Measurements from ENCODE around the gene RIPOR2.

The RIPOR2 gene

DNA sequence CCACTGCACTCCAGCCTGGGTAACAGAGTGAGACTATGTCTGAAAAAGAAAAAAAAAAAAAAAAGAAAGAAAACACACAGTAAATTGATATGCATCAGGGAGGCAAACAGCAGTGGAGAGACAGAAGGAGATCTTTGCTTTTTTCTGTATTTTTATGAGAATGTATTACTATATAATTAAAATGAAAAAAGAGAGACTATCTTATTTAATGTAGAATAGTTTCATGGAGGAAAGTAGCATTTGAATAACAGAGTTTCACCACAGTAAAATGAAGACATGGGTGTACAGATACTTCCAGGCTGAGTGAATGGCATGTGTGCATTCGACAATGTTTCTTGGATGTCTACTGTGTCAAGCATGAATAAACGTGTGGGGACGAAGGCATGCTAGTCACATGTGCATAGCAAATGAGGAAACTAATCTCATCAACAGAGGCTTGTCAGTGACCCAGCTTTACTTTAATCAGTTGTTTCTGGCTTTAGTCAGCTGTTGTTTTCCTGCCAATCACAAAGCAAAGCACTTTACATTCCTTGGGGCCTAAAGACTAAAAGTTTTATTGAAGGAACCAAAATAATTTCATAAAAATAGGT lies 81.6 kb downstream of the RIPOR2 start:
- H3K27me3 Mint-ChIP-seq, result no peaks in the 10 kb centered on the region
- H3K9me3 Mint-ChIP-seq, result no peaks in the 10 kb centered on the region
- peak overlapping the region; percentile 60 for H3K27ac Mint-ChIP-seq
- H3K4me1 Mint-ChIP-seq (ENCODE audit: low read depth), result peaks cover 42% of the 10 kb centered on the region
- H3K4me3 Mint-ChIP-seq, result no peak overlapping the region
- H3K36me3 Mint-ChIP-seq (ENCODE audit: low read depth), result peaks cover 50% of the 10 kb centered on the region

DNA sequence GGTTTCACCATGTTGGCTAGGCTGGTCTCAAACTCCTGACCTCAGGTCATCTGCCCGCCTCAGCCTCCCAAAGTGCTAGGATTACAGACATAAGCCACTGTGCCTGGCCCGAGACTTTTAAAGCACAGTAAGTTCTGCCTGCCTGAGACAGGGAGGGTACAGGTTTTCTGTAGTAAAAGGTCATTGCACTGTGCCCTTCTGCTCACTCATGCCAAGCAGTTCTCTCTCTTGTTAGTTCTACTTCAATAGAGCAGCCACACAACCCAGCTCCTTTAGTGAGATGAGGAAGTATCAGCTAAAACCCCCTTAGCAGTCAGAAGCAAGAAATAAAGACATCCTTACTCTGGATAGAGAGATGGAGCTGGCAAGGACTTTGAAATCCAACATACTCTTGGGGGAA lies 84.7 kb downstream of the RIPOR2 start:
- Mint-ChIP-seq H3K9me3 (no peaks in the 10 kb centered on the region), H3K4me3 (no peak overlapping the region), H3K4me1 (ENCODE audit: low read depth) (peaks cover 11% of the 10 kb centered on the region), H3K27me3 (no peaks in the 10 kb centered on the region), H3K27ac (peak overlapping the region; percentile 27), H3K36me3 (ENCODE audit: low read depth) (peaks cover 50% of the 10 kb centered on the region)

DNA sequence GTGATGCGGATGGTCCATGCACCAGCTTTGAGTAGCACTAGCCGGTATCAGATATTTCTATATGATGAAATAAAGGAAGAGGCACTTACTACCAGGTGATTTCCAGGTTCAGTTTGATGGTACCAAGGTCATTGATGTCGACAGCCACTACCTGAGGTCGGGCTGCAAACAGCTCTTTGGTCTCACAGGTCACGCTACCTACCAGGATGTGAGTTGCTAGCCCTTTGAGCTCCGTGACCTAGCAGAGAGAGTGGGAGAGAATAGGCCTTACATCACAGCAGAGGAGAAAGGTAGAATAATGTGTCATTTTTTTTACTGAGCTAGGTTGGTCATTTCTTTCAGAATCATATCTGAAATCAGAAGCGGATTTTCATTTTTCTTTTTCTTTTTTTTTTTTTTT lies 86.0 kb downstream of the RIPOR2 start:
- H3K27ac Mint-ChIP-seq, result peak overlapping the region; percentile 60
- peaks cover 62% of the 10 kb centered on the region for H3K36me3 Mint-ChIP-seq (ENCODE audit: low read depth)
- peaks cover 12% of the 10 kb centered on the region for H3K4me1 Mint-ChIP-seq (ENCODE audit: low read depth)
- H3K4me3 Mint-ChIP-seq, result no peak overlapping the region
- H3K27me3 Mint-ChIP-seq, result no peaks in the 10 kb centered on the region
- H3K9me3 Mint-ChIP-seq, result no peaks in the 10 kb centered on the region

DNA sequence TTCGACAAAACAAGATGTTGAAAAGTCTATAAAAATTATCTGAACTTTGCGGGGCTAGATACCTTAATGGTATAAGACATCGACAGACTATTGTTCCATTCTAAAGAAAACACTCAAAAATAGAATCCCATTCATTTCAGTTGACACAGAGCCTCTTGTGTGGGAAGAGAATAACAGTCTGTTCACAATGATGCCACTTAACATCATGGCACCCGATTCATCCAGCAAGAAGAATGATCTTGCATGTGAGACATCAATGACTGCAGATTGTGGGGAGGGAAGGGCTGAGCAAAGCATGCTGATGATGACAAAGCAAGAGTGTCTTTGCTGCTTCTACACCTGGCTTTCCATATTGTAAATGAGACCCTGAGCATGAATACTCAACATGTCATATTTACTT lies 87.3 kb downstream of the RIPOR2 start:
- H3K9me3 Mint-ChIP-seq, result no peaks in the 10 kb centered on the region
- no peak overlapping the region for H3K4me3 Mint-ChIP-seq
- peaks cover 65% of the 10 kb centered on the region for H3K36me3 Mint-ChIP-seq (ENCODE audit: low read depth)
- no peaks in the 10 kb centered on the region for H3K27me3 Mint-ChIP-seq
- no peak overlapping the region for H3K27ac Mint-ChIP-seq
- peaks cover 20% of the 10 kb centered on the region for H3K4me1 Mint-ChIP-seq (ENCODE audit: low read depth)

DNA sequence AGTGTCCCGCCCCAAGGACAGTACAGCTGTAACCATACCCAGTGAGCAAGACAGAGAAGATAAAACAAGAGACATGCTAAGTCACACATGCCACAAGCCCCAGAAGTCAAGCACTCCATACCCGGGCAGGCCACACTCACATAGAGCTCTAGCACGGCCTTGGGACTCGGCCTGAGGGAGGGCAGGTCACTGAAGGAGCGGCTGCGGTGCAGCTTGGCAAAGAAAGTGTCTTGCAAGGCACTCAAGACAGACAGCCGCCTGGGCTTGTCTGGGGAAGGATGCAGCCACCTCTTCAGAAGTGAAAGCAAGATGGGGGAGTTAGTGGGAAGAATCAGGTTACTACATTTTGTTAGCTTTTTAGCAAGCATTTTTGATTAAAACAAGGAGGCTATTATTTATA lies 88.4 kb downstream of the RIPOR2 start:
- Mint-ChIP-seq H3K27ac (peak overlapping the region; percentile 12), H3K4me1 (ENCODE audit: low read depth) (peaks cover 31% of the 10 kb centered on the region), H3K36me3 (ENCODE audit: low read depth) (peaks cover 66% of the 10 kb centered on the region), H3K9me3 (no peaks in the 10 kb centered on the region), H3K4me3 (no peak overlapping the region), H3K27me3 (no peaks in the 10 kb centered on the region)

DNA sequence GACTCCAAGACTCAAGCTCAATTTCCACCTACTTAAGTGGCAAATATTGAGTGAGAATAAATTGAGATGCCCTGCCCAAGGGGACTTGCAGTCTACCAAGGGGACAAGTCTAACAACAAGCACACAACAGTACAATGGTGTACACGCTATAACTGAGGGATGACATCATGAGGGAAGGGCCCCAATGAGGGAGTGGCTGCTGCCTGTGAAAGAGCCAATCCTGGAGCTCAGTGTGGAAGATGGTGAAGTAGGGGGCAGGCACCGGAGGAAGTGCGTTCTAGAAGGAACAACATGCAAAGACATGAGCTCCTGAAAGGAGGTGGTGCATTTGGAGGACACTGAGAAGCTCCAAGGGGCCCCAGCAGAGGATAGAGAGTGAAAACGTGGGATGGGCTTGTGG lies 90.2 kb downstream of the RIPOR2 start:
- Mint-ChIP-seq H3K27ac (peak overlapping the region; percentile 78), H3K9me3 (no peaks in the 10 kb centered on the region), H3K4me3 (no peak overlapping the region), H3K27me3 (no peaks in the 10 kb centered on the region), H3K36me3 (ENCODE audit: low read depth) (peaks cover 74% of the 10 kb centered on the region), H3K4me1 (ENCODE audit: low read depth) (peaks cover 40% of the 10 kb centered on the region)

DNA sequence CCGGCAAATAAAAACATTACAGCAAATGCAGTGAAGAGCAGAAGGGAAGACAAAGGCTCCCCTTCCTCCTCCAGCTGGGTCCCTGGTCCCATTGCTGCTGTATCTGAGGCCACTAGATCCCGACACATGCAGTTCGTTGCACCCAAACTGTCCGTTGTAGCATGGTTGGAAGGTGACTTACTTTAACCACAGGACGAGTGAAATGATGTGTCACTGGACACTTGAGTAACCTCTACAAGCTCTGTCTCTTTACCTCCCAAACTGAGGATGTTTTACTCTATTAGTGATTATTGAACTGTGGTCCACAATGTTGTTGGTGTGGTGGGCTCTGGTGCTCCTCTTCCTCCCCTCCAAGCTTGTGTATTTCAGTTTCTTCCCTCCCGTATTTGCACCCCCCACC lies 90.9 kb downstream of the RIPOR2 start:
- peaks cover 69% of the 10 kb centered on the region for H3K36me3 Mint-ChIP-seq (ENCODE audit: low read depth)
- no peaks in the 10 kb centered on the region for H3K9me3 Mint-ChIP-seq
- no peaks in the 10 kb centered on the region for H3K27me3 Mint-ChIP-seq
- H3K4me3 Mint-ChIP-seq, result no peak overlapping the region
- H3K4me1 Mint-ChIP-seq (ENCODE audit: low read depth), result peaks cover 45% of the 10 kb centered on the region
- H3K27ac Mint-ChIP-seq, result peak overlapping the region; percentile 78

DNA sequence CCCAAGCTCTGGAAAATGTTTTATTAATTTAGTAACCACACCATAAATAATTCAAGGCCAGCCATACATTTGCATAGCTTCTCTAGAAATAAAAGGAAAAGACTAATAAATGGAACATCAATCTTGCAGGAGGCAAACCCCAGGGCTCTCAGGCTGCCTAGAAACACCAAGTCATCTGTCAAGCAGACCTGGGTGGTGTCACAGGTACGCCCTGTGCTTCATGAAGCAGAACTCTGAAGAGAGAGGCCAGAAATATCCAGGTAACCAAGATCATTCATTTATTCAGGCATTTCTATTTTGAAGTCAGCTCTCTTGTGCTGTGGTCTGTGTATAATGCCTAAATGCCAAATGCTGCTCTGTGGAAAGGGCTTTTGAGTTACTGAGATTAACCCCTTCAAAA lies 91.7 kb downstream of the RIPOR2 start:
- Mint-ChIP-seq H3K9me3 (no peaks in the 10 kb centered on the region), H3K27me3 (no peaks in the 10 kb centered on the region), H3K4me3 (no peak overlapping the region), H3K27ac (peak overlapping the region; percentile 32), H3K4me1 (ENCODE audit: low read depth) (peaks cover 50% of the 10 kb centered on the region), H3K36me3 (ENCODE audit: low read depth) (peaks cover 69% of the 10 kb centered on the region)

DNA sequence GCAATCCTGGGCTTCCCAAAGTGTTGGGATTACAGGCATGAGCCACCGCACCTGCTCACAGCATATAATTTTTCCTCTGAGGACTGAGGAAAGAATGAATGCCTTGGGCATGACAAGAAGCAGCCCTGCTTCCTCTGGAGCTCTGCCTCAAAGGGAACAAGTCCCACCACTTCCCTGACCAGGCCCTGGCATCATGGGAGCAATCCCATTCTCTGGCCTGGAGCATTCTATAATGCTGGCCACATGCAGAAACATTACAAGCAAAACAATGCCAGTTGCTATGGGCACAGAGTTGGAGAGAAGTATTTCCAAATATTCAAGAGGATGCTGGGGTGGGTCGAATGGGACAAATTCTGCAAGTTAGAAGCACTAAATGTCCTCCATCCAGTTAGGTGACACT lies 95.6 kb downstream of the RIPOR2 start:
- peaks cover 66% of the 10 kb centered on the region for H3K36me3 Mint-ChIP-seq (ENCODE audit: low read depth)
- H3K27ac Mint-ChIP-seq, result peak overlapping the region; percentile 24
- no peaks in the 10 kb centered on the region for H3K9me3 Mint-ChIP-seq
- no peak overlapping the region for H3K4me3 Mint-ChIP-seq
- no peaks in the 10 kb centered on the region for H3K27me3 Mint-ChIP-seq
- peaks cover 63% of the 10 kb centered on the region for H3K4me1 Mint-ChIP-seq (ENCODE audit: low read depth)

DNA sequence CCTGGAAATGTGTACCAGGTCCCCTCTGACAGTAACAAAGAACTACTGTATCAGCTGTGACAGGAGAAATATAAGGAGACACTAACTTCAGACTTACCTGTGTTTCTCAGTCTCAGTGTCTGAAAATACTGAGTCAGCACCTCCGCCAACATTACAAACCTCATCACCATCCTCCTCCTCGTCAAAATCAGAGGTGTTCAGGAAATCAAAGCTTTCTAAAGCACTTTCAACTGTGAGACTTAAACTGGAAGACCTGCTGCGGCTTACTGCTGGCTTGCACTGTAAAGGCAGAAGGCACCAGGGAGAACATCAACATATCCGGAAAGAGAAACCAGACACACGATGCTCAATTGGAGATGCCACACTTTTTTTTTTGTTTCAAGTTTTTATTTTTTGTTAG lies 96.8 kb downstream of the RIPOR2 start:
- peaks cover 73% of the 10 kb centered on the region for H3K36me3 Mint-ChIP-seq (ENCODE audit: low read depth)
- H3K27me3 Mint-ChIP-seq, result no peaks in the 10 kb centered on the region
- peak overlapping the region; percentile 60 for H3K27ac Mint-ChIP-seq
- peak overlapping the region; percentile 49 for H3K4me3 Mint-ChIP-seq
- H3K9me3 Mint-ChIP-seq, result peaks cover 5% of the 10 kb centered on the region
- H3K4me1 Mint-ChIP-seq (ENCODE audit: low read depth), result peaks cover 69% of the 10 kb centered on the region

DNA sequence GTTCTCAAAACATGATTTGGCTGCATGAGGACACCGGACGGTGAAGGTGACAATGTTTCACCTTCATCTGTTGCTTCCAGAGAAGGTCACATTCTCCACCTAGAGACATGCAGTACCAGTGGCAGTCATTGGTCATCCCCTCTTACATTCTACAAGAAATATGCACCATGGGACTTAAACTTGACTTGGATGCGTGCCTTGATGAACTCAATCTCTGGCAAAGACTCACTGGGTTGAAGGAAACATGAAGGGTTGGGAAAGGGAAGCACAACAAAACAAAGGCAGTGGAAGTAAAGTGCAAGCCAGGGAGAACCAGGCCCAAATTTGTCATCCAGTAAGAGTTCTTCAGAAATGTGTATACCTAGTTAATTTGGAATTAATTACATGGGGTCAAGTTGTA lies 97.7 kb downstream of the RIPOR2 start:
- Mint-ChIP-seq H3K4me3 (no peak overlapping the region), H3K9me3 (peaks cover 5% of the 10 kb centered on the region), H3K36me3 (ENCODE audit: low read depth) (peaks cover 74% of the 10 kb centered on the region), H3K27ac (peak overlapping the region; percentile 59), H3K27me3 (no peaks in the 10 kb centered on the region), H3K4me1 (ENCODE audit: low read depth) (peaks cover 66% of the 10 kb centered on the region)

DNA sequence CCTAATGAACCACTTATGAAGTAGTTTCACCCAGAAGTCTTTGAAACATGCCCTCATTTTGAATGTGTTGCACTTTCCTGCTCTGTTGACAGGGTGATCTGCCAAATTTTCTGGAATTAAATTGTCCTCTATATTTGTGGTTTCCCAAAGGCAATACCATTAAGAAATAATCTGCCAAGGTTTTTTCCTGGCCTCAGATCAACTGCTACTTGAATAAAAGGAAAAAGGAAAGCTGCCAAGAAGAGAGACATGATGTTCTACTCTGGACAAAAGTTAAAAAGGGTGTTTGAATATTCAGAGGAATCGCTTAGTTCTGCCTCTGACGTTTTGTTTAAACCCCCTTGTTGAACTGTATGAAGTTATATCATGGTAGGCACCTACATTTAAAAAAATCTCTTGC lies 99.7 kb downstream of the RIPOR2 start:
- H3K9me3 Mint-ChIP-seq, result peaks cover 5% of the 10 kb centered on the region
- no peak overlapping the region for H3K27ac Mint-ChIP-seq
- no peaks in the 10 kb centered on the region for H3K27me3 Mint-ChIP-seq
- H3K4me1 Mint-ChIP-seq (ENCODE audit: low read depth), result peaks cover 69% of the 10 kb centered on the region
- peaks cover 73% of the 10 kb centered on the region for H3K36me3 Mint-ChIP-seq (ENCODE audit: low read depth)
- H3K4me3 Mint-ChIP-seq, result no peak overlapping the region

DNA sequence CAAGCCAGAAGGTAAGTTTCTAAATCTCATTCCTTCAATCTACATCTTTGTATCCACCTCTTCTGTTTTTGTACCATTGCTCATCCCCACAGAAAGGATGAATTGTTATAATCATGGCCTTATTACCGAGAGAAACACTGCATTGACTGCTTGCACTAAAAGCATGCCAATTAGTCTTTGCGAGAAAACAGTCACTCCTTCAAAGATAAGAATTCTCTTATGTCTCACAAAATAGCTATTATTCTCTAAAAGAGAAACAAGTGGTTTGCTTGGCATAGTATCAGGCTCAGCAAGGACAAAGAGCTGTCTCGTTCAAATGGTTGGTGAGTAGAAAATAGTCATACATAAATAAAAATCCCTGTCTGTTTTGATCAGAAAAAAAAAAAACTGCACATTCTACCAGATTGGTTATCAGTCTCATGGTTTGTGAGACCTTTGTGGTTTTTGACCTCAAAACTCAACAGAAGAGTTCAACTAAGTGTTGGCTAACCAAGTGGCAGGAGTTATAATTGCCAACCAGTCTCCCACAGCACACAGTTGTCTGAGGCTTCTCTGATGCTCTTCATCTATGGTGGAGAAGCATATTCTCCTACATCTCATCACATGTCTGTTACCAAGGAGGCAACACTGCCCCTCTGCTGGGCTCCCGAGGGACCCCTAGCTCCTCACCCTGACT lies 101.9 kb downstream of the RIPOR2 start:
- Mint-ChIP-seq H3K36me3 (ENCODE audit: low read depth) (peaks cover 66% of the 10 kb centered on the region), H3K27me3 (no peaks in the 10 kb centered on the region), H3K9me3 (peaks cover 5% of the 10 kb centered on the region), H3K4me3 (no peak overlapping the region), H3K27ac (peak overlapping the region; percentile 38), H3K4me1 (ENCODE audit: low read depth) (peaks cover 51% of the 10 kb centered on the region)

DNA sequence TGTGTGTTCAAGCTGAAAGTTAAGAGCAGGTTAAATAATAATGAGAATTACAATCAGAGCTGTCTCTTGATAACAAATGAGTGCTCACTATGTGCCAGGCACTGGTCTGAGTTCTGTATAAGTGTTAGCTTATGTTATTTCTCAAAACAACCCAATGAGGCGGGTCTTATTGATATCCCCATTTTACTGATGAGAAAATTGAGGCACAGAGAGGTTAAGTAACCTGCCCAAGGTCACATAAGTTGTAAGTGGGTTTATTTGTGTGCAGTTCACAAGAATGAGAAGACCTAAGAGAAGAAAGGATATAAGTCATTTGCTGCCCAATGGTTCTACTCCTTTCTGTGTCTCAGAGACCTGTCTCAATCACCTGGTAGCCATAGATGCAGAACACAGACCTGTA lies 103.0 kb downstream of the RIPOR2 start:
- Mint-ChIP-seq H3K27ac (peak overlapping the region; percentile 80), H3K4me3 (no peak overlapping the region), H3K27me3 (no peaks in the 10 kb centered on the region), H3K9me3 (peaks cover 5% of the 10 kb centered on the region), H3K4me1 (ENCODE audit: low read depth) (peaks cover 52% of the 10 kb centered on the region), H3K36me3 (ENCODE audit: low read depth) (peaks cover 69% of the 10 kb centered on the region)

DNA sequence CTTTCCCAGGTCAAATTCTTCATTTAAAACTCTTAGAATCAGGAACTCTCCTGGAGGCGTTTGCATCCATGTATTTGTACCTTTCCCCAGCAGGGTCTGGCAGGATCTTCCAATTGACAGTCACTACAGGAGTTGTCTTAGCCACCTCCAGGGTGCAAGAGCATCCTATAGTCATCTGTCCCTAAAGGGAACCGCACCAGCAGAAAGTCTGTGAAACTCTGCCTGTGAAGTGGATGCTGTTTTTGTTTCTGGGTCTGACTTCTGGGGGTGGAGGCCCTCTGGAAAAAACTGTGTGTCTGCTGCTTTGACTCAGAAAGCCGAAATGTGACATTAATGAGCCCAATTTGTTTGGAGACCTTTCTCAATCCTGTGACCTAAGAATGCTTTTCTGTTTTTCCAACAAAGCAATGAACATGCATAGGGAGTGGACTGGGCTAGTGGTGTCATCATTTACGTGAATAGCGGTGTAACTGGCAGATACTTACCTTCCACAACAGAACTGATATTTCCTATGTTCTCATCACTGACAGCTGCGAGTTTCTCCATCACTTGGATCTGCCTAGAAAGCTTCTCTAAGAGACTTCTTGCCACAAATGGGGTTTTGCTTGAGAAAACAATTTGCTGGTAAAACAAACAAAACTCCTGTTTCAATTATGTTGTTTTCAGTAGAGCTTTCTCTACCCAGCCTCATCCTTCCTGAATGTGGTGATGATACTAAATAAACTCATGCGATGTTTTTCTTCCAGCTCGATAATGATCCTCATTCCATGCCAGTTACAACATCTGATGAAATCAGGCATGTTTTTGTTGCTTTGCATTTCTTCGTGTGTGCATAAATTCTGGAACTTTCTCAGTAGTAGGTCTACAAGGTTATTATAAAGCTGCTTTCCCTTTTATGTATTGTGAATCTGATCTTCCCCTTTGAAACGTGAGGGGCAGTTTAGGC lies 103.7 kb downstream of the RIPOR2 start:
- Mint-ChIP-seq H3K36me3 (ENCODE audit: low read depth) (peaks cover 73% of the 10 kb centered on the region), H3K27ac (peak overlapping the region; percentile 80), H3K9me3 (peaks cover 5% of the 10 kb centered on the region), H3K4me1 (ENCODE audit: low read depth) (peaks cover 55% of the 10 kb centered on the region), H3K27me3 (no peaks in the 10 kb centered on the region), H3K4me3 (no peak overlapping the region)
